Trophoblast cell (in vitro differentiated cells and primary cell): ENCODE measurements around the gene SBDS.
"Not testable (repeated sequence)": the region's sequence is repeated elsewhere in the genome, so short reads cannot be mapped to it uniquely, and the experiment has no call there.

Experiments used
- DNase-seq, 2 donors: peaks; one replicate each; pipeline ENCODE4 v3.0.0-alpha.2; 2016
- H2AFZ ChIP-seq: 2 replicates; pipeline ENCODE4 v1.6.1; 2013; ENCODE audit warnings: low read length, moderate library complexity, mild to moderate bottlenecking; ENCODE audit not compliant: insufficient read depth, poor library complexity
- H2AK5ac ChIP-seq: 2 replicates; pipeline ENCODE4 v1.6.1; 2013; ENCODE audit warnings: mild to moderate bottlenecking, low read length
- H2BK120ac ChIP-seq: 2 replicates; pipeline ENCODE4 v1.6.1; 2013; ENCODE audit warnings: low read length, mild to moderate bottlenecking, moderate library complexity; ENCODE audit not compliant: insufficient read depth, poor library complexity
- H2BK12ac ChIP-seq: 2 replicates; pipeline ENCODE4 v1.6.1; 2013; ENCODE audit warnings: mild to moderate bottlenecking, low read length, moderate library complexity
- H2BK5ac ChIP-seq: 2 replicates; pipeline ENCODE4 v1.6.1; 2013; ENCODE audit warnings: low read length, low read depth, moderate library complexity, mild to moderate bottlenecking; ENCODE audit not compliant: poor library complexity
- H3K14ac ChIP-seq: 2 replicates; pipeline ENCODE4 v1.6.1; 2013; ENCODE audit warnings: mild to moderate bottlenecking, low read length
- H3K18ac ChIP-seq: 2 replicates; pipeline ENCODE4 v1.6.1; 2013; ENCODE audit warnings: mild to moderate bottlenecking, low read length
- H3K23ac ChIP-seq: 2 replicates; pipeline ENCODE4 v1.6.1; 2013; ENCODE audit warnings: low read length
- H3K27ac ChIP-seq: 2 replicates; pipeline ENCODE4 v1.5.1; 2013; ENCODE audit warnings: low read depth, mild to moderate bottlenecking, inconsistent platforms, low read length, moderate library complexity
- H3K27me3 ChIP-seq: 2 replicates; pipeline ENCODE4 v1.6.1; 2013; ENCODE audit warnings: inconsistent platforms, mild to moderate bottlenecking, low read length, moderate library complexity; ENCODE audit not compliant: insufficient read depth
- H3K36me3 ChIP-seq, 2 experiments: 1 replicate in 1 of 2; 2 replicates in 1 of 2; pipeline ENCODE4 v1.6.1; 2013; ENCODE audit warnings: low read length in 2 of 2, mild to moderate bottlenecking in 2 of 2, moderate library complexity in 1 of 2; ENCODE audit not compliant: insufficient read depth in 2 of 2, control insufficient read depth in 1 of 2
- H3K4ac ChIP-seq: 2 replicates; pipeline ENCODE4 v1.6.1; 2013; ENCODE audit warnings: low read depth, mild to moderate bottlenecking, low read length, moderate library complexity
- H3K4me1 ChIP-seq, 2 experiments: 1 replicate in 1 of 2; 2 replicates in 1 of 2; pipeline ENCODE4 v1.6.1; 2013; ENCODE audit warnings: low read length in 2 of 2, mild to moderate bottlenecking in 2 of 2, moderate library complexity in 1 of 2; ENCODE audit not compliant: insufficient read depth in 2 of 2, control insufficient read depth in 1 of 2
- H3K4me2 ChIP-seq: 2 replicates; pipeline ENCODE4 v1.6.1; 2013; ENCODE audit warnings: inconsistent platforms, mild to moderate bottlenecking, low read length, moderate library complexity
- H3K4me3 ChIP-seq: 2 replicates; pipeline ENCODE4 v1.5.1; 2013; ENCODE audit warnings: mild to moderate bottlenecking, low read depth, low read length, inconsistent platforms
- H3K79me1 ChIP-seq: one replicate; pipeline ENCODE4 v1.6.1; 2013; ENCODE audit warnings: low read length
- H3K79me2 ChIP-seq: 2 replicates; pipeline ENCODE4 v1.6.1; 2013; ENCODE audit warnings: low read length, mild to moderate bottlenecking; ENCODE audit not compliant: control insufficient read depth, insufficient read depth, poor library complexity
- H3K9ac ChIP-seq: 2 replicates; pipeline ENCODE4 v1.6.1; 2013; ENCODE audit warnings: mild to moderate bottlenecking, low read length
- H3K9me3 ChIP-seq: 2 replicates; pipeline ENCODE4 v1.6.1; 2013; ENCODE audit warnings: low read depth, mild to moderate bottlenecking, control low read depth, inconsistent platforms, low read length; ENCODE audit not compliant: insufficient read depth
- H4K12ac ChIP-seq: 2 replicates; pipeline ENCODE4 v1.6.1; 2013; ENCODE audit warnings: low read depth, mild to moderate bottlenecking, low read length, moderate library complexity
- H4K8ac ChIP-seq: 2 replicates; pipeline ENCODE4 v1.6.1; 2013; ENCODE audit warnings: low read depth, mild to moderate bottlenecking, low read length, moderate library complexity
- H4K91ac ChIP-seq: one replicate; pipeline ENCODE4 v1.6.1; 2013; ENCODE audit warnings: low read depth, mild to moderate bottlenecking, low read length, moderate library complexity
- WGBS: extraction: QIAGEN DNeasy Blood & Tissue Kit; methylation state at CpG from one replicate; pipeline ENCODE4 v1.1.7; 2013; ENCODE audit warnings: missing lambda C conversion rate; ENCODE audit not compliant: insufficient read length, insufficient coverage; ENCODE audit errors: extremely low coverage; 5-methylcytosine and 5-hydroxymethylcytosine counted together

The SBDS gene

DNA sequence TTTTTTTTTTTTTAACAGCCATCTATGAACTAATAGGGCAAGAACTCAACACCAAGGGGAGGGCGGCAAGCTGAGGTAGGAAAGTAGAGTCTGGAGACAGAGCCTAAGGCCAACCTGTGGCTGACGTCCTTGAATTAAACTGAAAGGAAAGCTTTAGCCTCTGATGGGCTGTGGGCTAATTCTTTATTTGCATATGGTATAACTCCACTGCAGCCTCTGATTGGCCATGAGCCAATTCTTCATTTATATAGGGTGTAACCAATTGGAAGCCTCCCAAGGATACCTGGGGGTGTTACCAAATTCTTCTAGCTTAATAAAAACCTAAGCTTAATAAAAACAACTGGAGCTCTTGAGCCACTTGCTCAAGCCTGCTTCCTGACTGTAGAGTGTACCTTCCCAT is 11.6 kb upstream of the SBDS start:
- Histone ChIP-seq H3K36me3 (peaks cover 17 to 18% of the 10 kb centered on the region in 2 experiments), H3K23ac (no peak overlapping the region), H2BK120ac (no peak overlapping the region), H3K79me2 (no peaks in the 10 kb centered on the region), H3K4ac (no peak overlapping the region), H3K4me2 (no peak overlapping the region), H2AFZ (no peak overlapping the region), H2BK12ac (no peak overlapping the region), H3K18ac (no peak overlapping the region), H4K12ac (no peak overlapping the region), H3K9ac (no peak overlapping the region), H3K4me1 (no peaks in the 10 kb centered on the region), H3K27ac (no peak overlapping the region), H3K14ac (no peak overlapping the region), H3K79me1 (no peaks in the 10 kb centered on the region), H2BK5ac (no peak overlapping the region), H3K9me3 (no peaks in the 10 kb centered on the region), H3K27me3 (no peaks in the 10 kb centered on the region), H2AK5ac (no peak overlapping the region), H4K91ac (no peak overlapping the region), H4K8ac (no peak overlapping the region), H3K4me3 (no peak overlapping the region)
- no CpG with 5 or more reads among the region's 2 CpGs for WGBS
- no peak for DNase-seq

DNA sequence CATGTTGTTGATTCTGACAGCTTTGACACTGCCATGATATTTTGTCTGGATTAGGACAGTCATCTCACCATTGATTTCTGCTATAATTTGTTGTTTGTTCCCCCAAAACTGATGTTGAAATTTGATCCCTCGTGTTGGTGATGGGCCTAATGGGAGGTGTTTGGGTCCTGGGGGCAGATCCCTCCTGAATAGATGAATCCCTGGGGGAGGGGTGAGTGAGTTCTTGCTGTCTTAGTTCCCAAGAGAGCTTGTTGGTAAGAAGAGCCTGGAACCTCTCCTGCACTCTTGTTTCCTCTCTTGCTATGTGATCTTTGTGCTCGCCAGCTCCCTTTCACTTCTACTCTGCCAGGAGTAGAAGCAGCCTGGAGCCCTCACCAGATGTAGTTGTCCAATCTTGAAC is 8.8 kb upstream of the SBDS start:
- H3K18ac ChIP-seq, H3K14ac ChIP-seq, H3K79me1 ChIP-seq, H3K79me2 ChIP-seq, H2AFZ ChIP-seq, H3K4me2 ChIP-seq, H4K91ac ChIP-seq, H2AK5ac ChIP-seq, H4K12ac ChIP-seq, H3K23ac ChIP-seq, H3K27ac ChIP-seq, H3K4ac ChIP-seq, H2BK120ac ChIP-seq, H3K27me3 ChIP-seq, H4K8ac ChIP-seq, H3K4me3 ChIP-seq, DNase-seq, H2BK5ac ChIP-seq, H3K4me1 ChIP-seq, H3K9me3 ChIP-seq, H2BK12ac ChIP-seq, H3K9ac ChIP-seq: not testable (repeated sequence)
- no CpG with 5 or more reads among the region's 2 CpGs for WGBS
- H3K36me3 ChIP-seq = peaks cover 9 to 12% of the 10 kb centered on the region in 2 experiments

DNA sequence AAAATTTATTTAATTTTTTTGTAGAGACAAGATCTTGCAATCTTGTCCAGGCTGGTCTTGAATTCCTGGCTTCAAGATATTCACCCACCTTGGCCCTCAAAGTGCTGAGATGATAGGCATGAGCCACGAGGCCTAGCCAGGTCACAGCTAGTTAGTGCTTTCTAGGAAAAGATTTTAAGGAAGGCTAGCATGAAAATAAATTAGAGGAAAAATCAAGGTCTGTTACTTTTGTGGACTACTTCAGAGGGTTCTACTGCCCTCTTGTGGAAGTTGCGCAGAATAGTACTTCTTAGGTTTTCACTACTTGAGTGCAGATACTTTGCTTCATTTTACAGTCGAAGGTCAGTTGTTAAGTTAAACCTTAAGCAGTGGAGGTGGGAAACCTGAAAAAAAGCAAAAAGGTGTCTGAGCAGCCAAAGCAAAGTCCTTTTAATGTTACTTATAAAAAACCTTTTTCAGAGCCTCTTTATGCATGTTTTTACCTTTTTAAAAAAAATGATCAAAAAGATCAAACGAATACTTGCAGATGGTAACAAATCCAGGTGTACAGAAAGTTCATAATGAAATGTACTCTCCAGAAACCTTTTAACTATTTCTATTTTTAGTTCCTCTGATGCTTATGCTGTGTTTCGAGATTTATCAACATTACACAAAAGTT is 5.3 kb upstream of the SBDS start:
- not testable (repeated sequence) for H3K27me3 ChIP-seq, H2BK5ac ChIP-seq, H3K79me2 ChIP-seq, H3K4ac ChIP-seq, H3K36me3 ChIP-seq, H3K4me2 ChIP-seq, H3K9me3 ChIP-seq, H3K18ac ChIP-seq, H3K9ac ChIP-seq, H2BK120ac ChIP-seq, H4K91ac ChIP-seq, H3K4me1 ChIP-seq, H3K14ac ChIP-seq, H3K23ac ChIP-seq, H3K79me1 ChIP-seq, H2AFZ ChIP-seq, H3K27ac ChIP-seq, H4K8ac ChIP-seq, H2AK5ac ChIP-seq, H4K12ac ChIP-seq, H2BK12ac ChIP-seq, H3K4me3 ChIP-seq
- no CpG with 5 or more reads among the region's 5 CpGs for WGBS
- peak in 1 of 2 donors; percentile 47 for DNase-seq

DNA sequence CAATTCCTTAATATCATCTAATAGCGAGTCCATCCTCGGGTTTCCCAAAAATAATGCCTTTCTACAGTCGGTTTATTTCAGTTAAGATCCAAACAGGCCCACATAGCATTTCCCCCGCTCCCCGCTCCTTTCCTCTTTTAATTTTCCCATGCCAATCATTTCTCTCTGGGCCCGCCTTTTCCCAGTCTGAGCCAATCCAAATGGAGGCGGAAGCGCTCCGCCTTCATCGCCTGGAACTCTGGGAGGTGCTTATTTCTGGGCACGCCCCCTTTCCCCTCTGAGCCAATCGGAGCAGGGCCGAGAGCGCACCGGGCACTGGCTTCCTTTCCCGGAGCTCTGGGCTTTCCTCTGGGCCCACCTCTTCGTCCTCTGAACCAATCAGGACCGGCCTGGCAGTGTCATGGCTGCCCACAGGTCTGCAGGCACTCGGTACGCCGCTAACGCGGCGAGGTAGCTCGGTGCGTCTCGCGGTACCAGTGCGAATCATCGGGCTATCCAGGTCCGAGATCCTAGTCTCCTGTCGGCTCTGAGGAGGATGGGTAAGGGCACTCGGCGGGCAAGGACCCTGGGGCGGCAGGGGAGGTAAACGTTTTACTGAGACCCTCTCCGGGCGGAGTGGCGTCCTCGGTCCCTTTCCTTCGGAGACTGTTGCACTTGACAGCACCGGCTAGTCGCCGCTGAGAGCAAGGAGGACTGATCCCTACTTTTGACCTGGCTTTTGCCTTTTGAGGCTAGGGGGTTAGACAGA is 1.2 kb upstream of the SBDS start, which contains the start of gene TYW1:
TSS of gene TYW1 (plus strand) at position 390 of the 748 bp plus-strand sequence. CDS start at position 536, 146 bp downstream.
- not testable (repeated sequence) for H3K4me1 ChIP-seq, H3K79me2 ChIP-seq, H4K91ac ChIP-seq, H2BK120ac ChIP-seq, H3K4ac ChIP-seq, H3K27me3 ChIP-seq, H2AK5ac ChIP-seq, H3K79me1 ChIP-seq, H3K23ac ChIP-seq, H2BK12ac ChIP-seq, H3K9me3 ChIP-seq, H2BK5ac ChIP-seq
- DNase-seq = peak; percentile 99
- Histone ChIP-seq H3K4me3 (peak within 1 kb of the TSS; percentile 82), H4K8ac (peak within 1 kb of the TSS; percentile 41), H3K14ac (peak within 1 kb of the TSS; percentile 1), H3K36me3 (peaks cover 11 to 13% of the 10 kb centered on the region in 2 experiments), H3K9ac (peak within 1 kb of the TSS; percentile 91), H3K4me2 (peak within 1 kb of the TSS; percentile 89), H3K27ac (peak within 1 kb of the TSS; percentile 65), H2AFZ (peak within 1 kb of the TSS; percentile 53), H4K12ac (peak within 1 kb of the TSS; percentile 12), H3K18ac (peak within 1 kb of the TSS; percentile 1)
- no CpG with 5 or more reads among the region's 44 CpGs for WGBS
